CD14-positive monocyte (primary cell): ENCODE measurements around the gene ADGRG1. TPM values are rescaled to one million over a fixed set of nuclear protein-coding genes. Genes with fewer than 3 reads are reported as not detected.

Experiments
- DNase-seq, 3 donors: peaks; one replicate each; pipeline ENCODE4 v3.0.0-alpha.2; 2011 to 2022
- H2AFZ ChIP-seq: 2 replicates; pipeline ENCODE4 v1.6.0; 2012; ENCODE audit warnings: mild to moderate bottlenecking, low read depth, low read length, inconsistent platforms; ENCODE audit not compliant: insufficient read depth, poor library complexity, severe bottlenecking
- H3K27ac ChIP-seq, 2 donors: 1 replicate in 1 of 2; 2 replicates in 1 of 2; pipeline ENCODE4 v1.5.1; 2012 to 2013; ENCODE audit warnings: low read length in 2 of 2, control low read depth in 1 of 2, inconsistent platforms in 1 of 2, low read depth in 1 of 2, mild to moderate bottlenecking in 1 of 2
- H3K27me3 ChIP-seq, 2 donors: one replicate each; pipeline versions ENCODE4 v1.6.0 to v1.6.1; 2011 to 2013; ENCODE audit warnings: low read length in 2 of 2; ENCODE audit not compliant: control insufficient read depth in 2 of 2, insufficient read depth in 2 of 2
- H3K36me3 ChIP-seq, 2 donors: replicated peaks in 1 of 2; 1 replicate in 1 of 2; 2 replicates in 1 of 2; pipeline versions ENCODE4 v1.5.1 to v1.6.1; 2012 to 2013; ENCODE audit warnings: low read length in 2 of 2, control low read depth in 1 of 2, inconsistent platforms in 1 of 2, mild to moderate bottlenecking in 1 of 2; ENCODE audit not compliant: insufficient read depth in 2 of 2, control insufficient read depth in 1 of 2
- H3K4me1 ChIP-seq, 2 donors: 1 replicate in 1 of 2; 2 replicates in 1 of 2; pipeline versions ENCODE4 v1.5.1 to v1.6.1; 2012 to 2013; ENCODE audit warnings: low read length in 2 of 2, control low read depth in 1 of 2, inconsistent platforms in 1 of 2, mild to moderate bottlenecking in 1 of 2, moderate library complexity in 1 of 2; ENCODE audit not compliant: insufficient read depth in 2 of 2, control insufficient read depth in 1 of 2
- H3K4me2 ChIP-seq: replicated peaks from 2 replicates; pipeline ENCODE3; 2012; ENCODE audit warnings: low read length, moderate library complexity, mild to moderate bottlenecking; ENCODE audit not compliant: poor library complexity, severe bottlenecking; ENCODE audit errors: extremely low read depth
- H3K4me3 ChIP-seq, 3 experiments: fragments of 200-600 bp in 1 of 3; sonication (generic) in 1 of 3; replicated peaks in 1 of 3; 1 replicate in 2 of 3; 2 replicates in 1 of 3; pipeline ENCODE4 v1.5.1; 2011 to 2013; ENCODE audit warnings: low read length in 3 of 3, mild to moderate bottlenecking in 3 of 3, control low read depth in 2 of 3, low read depth in 2 of 3, inconsistent platforms in 1 of 3, moderate library complexity in 1 of 3
- H3K79me2 ChIP-seq: 2 replicates; pipeline ENCODE4 v1.6.0; 2012; ENCODE audit warnings: mild to moderate bottlenecking, control low read depth, inconsistent platforms, low read length, moderate library complexity; ENCODE audit not compliant: insufficient read depth
- H3K9ac ChIP-seq: 2 replicates; pipeline ENCODE4 v1.6.0; 2017; ENCODE audit warnings: low read length, mild to moderate bottlenecking; ENCODE audit not compliant: insufficient read depth, poor library complexity, severe bottlenecking
- H3K9me3 ChIP-seq, 2 donors: replicated peaks in 1 of 2; 1 replicate in 1 of 2; 2 replicates in 1 of 2; pipeline versions ENCODE4 v1.5.1 to v1.6.1; 2012 to 2013; ENCODE audit warnings: low read length in 2 of 2, control low read depth in 1 of 2; ENCODE audit not compliant: control insufficient read depth in 1 of 2, insufficient read depth in 1 of 2
- H4K20me1 ChIP-seq: 2 replicates; pipeline ENCODE4 v1.6.0; 2012; ENCODE audit warnings: mild to moderate bottlenecking, low read length, control low read depth, moderate library complexity; ENCODE audit not compliant: insufficient read depth
- H3K27ac Mint-ChIP-seq, 7 donors: one replicate each; pipeline ENCODE4 v1.8.0; 2020; ENCODE audit warnings: mild to moderate bottlenecking in 7 of 7, mixed read lengths in 7 of 7, moderate library complexity in 6 of 7, inconsistent platforms in 2 of 7
- H3K27me3 Mint-ChIP-seq, 3 donors: one replicate each; pipeline ENCODE4 v1.8.0; 2021 to 2022; ENCODE audit warnings: low read depth in 3 of 3, mild to moderate bottlenecking in 3 of 3, mixed read lengths in 3 of 3, moderate library complexity in 3 of 3, inconsistent platforms in 1 of 3
- H3K36me3 Mint-ChIP-seq, 2 donors: one replicate each; pipeline ENCODE4 v1.8.0; 2020; ENCODE audit warnings: mixed read lengths in 2 of 2, inconsistent platforms in 1 of 2, mild to moderate bottlenecking in 1 of 2
- H3K4me1 Mint-ChIP-seq: one replicate; pipeline ENCODE4 v1.8.0; 2020; ENCODE audit warnings: mild to moderate bottlenecking, mixed read lengths
- H3K4me3 Mint-ChIP-seq, 2 donors: one replicate each; pipeline ENCODE4 v1.8.0; 2020; ENCODE audit warnings: mild to moderate bottlenecking in 2 of 2, mixed read lengths in 2 of 2, moderate library complexity in 1 of 2
- H3K9me3 Mint-ChIP-seq, 7 donors: one replicate each; pipeline ENCODE4 v1.8.0; 2020 to 2022; ENCODE audit warnings: mixed read lengths in 7 of 7, mild to moderate bottlenecking in 6 of 7, moderate library complexity in 6 of 7, inconsistent platforms in 2 of 7
- WGBS: methylation state at CpG from one replicate; pipeline ENCODE4 v1.1.5; 2013; ENCODE audit warnings: missing lambda C conversion rate; ENCODE audit not compliant: insufficient coverage; 5-methylcytosine and 5-hydroxymethylcytosine counted together
- intact Hi-C, 2 donors: fragments of 100-400 bp; cut with micrococcal nuclease; formaldehyde crosslinking; loops; one replicate each; pipeline versions ENCODE4 v1.15.0 to v1.15.1; 2023
- polyA plus RNA-seq, 3 donors: library from polyadenylated mRNA; depleted of rRNA in 1 of 3; unstranded in 2 of 3; stranded (reverse) in 1 of 3; fragments of 300-500 nt in 2 of 3; fragments of >200 nt in 1 of 3; fragmentation: Illumina TruSeq in 2 of 3; gene quantifications; 1 replicate in 2 of 3; 2 replicates in 1 of 3; pipeline ENCODE4 v1.2.3, GENCODE V29; 2012 to 2021
- TF ChIP-seq, protein P1 (sequence below): fragments of 200-600 bp; IDR thresholded peaks from one replicate; pipeline ENCODE4 v1.8.0; 2022; ENCODE audit warnings: antibody characterized with exemption, mild to moderate bottlenecking

ADGRG1 gene
- polyA plus RNA-seq, 3 donors = 0.07 to 0.39 (median 0.08) TPM

DNA sequence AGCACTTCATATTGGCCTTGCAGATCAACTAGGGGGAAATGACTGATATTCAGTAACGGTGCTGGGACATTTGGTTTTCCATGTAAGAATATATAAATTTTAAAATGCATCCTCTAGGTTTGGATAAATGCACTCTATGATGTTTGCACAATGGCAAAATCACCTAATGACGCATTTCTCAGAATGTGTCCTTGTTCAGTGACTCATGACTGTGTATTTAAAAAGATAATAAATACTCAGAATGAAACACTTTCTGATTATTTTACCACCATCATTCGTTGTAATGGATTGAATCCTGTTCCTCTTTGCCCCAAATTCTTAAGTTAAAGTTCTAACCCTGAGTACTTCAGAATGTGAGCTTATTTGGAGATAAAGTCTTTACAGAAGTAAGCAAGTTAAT lies 17.2 kb upstream of the ADGRG1 start:
- no peak for DNase-seq
- H3K9ac ChIP-seq = no peak overlapping the region
- no peak overlapping the region for H3K4me3 ChIP-seq
- H3K27ac Mint-ChIP-seq = no peak overlapping the region
- H3K36me3 Mint-ChIP-seq = no peaks in the 10 kb centered on the region
- no peak overlapping the region for H3K4me3 Mint-ChIP-seq
- peaks cover 0 to 3% of the 10 kb centered on the region in 2 donors for H3K27me3 ChIP-seq
- TF ChIP-seq, protein P1, sequence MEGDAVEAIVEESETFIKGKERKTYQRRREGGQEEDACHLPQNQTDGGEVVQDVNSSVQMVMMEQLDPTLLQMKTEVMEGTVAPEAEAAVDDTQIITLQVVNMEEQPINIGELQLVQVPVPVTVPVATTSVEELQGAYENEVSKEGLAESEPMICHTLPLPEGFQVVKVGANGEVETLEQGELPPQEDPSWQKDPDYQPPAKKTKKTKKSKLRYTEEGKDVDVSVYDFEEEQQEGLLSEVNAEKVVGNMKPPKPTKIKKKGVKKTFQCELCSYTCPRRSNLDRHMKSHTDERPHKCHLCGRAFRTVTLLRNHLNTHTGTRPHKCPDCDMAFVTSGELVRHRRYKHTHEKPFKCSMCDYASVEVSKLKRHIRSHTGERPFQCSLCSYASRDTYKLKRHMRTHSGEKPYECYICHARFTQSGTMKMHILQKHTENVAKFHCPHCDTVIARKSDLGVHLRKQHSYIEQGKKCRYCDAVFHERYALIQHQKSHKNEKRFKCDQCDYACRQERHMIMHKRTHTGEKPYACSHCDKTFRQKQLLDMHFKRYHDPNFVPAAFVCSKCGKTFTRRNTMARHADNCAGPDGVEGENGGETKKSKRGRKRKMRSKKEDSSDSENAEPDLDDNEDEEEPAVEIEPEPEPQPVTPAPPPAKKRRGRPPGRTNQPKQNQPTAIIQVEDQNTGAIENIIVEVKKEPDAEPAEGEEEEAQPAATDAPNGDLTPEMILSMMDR = no peak
- WGBS = no CpG with 5 or more reads among the region's 3 CpGs
- H3K27me3 Mint-ChIP-seq = peaks cover 5 to 18% (median 5%) of the 10 kb centered on the region in 3 donors
- intact Hi-C loops = no loop called here
- H3K79me2 ChIP-seq = no peaks in the 10 kb centered on the region
- no peak overlapping the region for H3K27ac ChIP-seq
- H3K9me3 Mint-ChIP-seq = peaks cover 0 to 1% (median 0%) of the 10 kb centered on the region in 7 donors
- H3K36me3 ChIP-seq = no peaks in the 10 kb centered on the region
- H3K4me1 ChIP-seq = no peaks in the 10 kb centered on the region
- no peaks in the 10 kb centered on the region for H3K4me1 Mint-ChIP-seq
- H3K4me2 ChIP-seq = no peak overlapping the region
- no peaks in the 10 kb centered on the region for H3K9me3 ChIP-seq
- H4K20me1 ChIP-seq = no peaks in the 10 kb centered on the region
- H2AFZ ChIP-seq = no peak overlapping the region

- no peak overlapping the region for H3K4me2 ChIP-seq
- no peak overlapping the region for H3K4me3 Mint-ChIP-seq
- no peak overlapping the region for H3K4me3 ChIP-seq
- H3K9me3 ChIP-seq = no peaks in the 10 kb centered on the region
- intact Hi-C loops = no loop called here
- H3K9me3 Mint-ChIP-seq = peaks cover 0 to 1% (median 0%) of the 10 kb centered on the region in 7 donors
- H3K4me1 Mint-ChIP-seq = no peaks in the 10 kb centered on the region
- TF ChIP-seq, protein P1 = no peak
- H4K20me1 ChIP-seq = no peaks in the 10 kb centered on the region
- no peaks in the 10 kb centered on the region for H3K36me3 Mint-ChIP-seq
- no peaks in the 10 kb centered on the region for H3K4me1 ChIP-seq
- no peaks in the 10 kb centered on the region for H3K36me3 ChIP-seq
- H3K79me2 ChIP-seq = no peaks in the 10 kb centered on the region
- peak in 1 of 3 donors; percentile 0 for DNase-seq
- H2AFZ ChIP-seq = no peak overlapping the region
- 100% methylated on average over 1 of the region's 4 CpGs for WGBS
- no peak overlapping the region for H3K9ac ChIP-seq
- peaks cover 5 to 18% (median 5%) of the 10 kb centered on the region in 3 donors for H3K27me3 Mint-ChIP-seq
- peaks cover 0 to 3% of the 10 kb centered on the region in 2 donors for H3K27me3 ChIP-seq
- no peak overlapping the region for H3K27ac ChIP-seq
- no peak overlapping the region for H3K27ac Mint-ChIP-seq
Measured at GRCh38 chr16:57611706-57612105, 16.7 kb upstream of the ADGRG1 start.
